Erythroblast (primary cell): ENCODE results near the gene TULP3.

Experiments
- GATA1 ChIP-seq: IDR thresholded peaks from 2 replicates; pipeline ENCODE4 v1.6.1; 2011; ENCODE audit warnings: low read depth, mild to moderate bottlenecking, control low read depth, low read length, moderate library complexity
- POLR2A ChIP-seq: IDR thresholded peaks from 2 replicates; pipeline ENCODE4 v1.6.1; 2011; ENCODE audit warnings: mild to moderate bottlenecking, low read length

- TF ChIP-seq POLR2A = no peak
- no peak for TF ChIP-seq GATA1
Measured at GRCh38 chr12:2988494-2988893, 97.8 kb downstream of the TULP3 start.
